Adrenal gland (tissue), 12 donors: ENCODE data around the gene APBB2. TPM values are rescaled to one million over a fixed set of nuclear protein-coding genes. Genes with fewer than 3 reads are reported as not detected.

Experiments used
- DNase-seq, 7 donors: peaks; one replicate each; pipeline ENCODE4 v3.0.0-alpha.2; 2019 to 2020
- H3K27ac ChIP-seq, 5 donors: fragments of 200-600 bp; sonication (generic) in 4 of 5; 1 replicate in 3 of 5; 2 replicates in 2 of 5; pipeline versions ENCODE4 v1.5.1 to v1.8.0; 2016 to 2020; ENCODE audit warnings: mild to moderate bottlenecking in 1 of 5
- H3K27me3 ChIP-seq: fragments of 200-600 bp; 2 replicates; pipeline ENCODE4 v1.8.0; 2021
- H3K36me3 ChIP-seq, 2 donors: fragments of 200-600 bp; replicated peaks in 1 of 2; 1 replicate in 1 of 2; 2 replicates in 1 of 2; pipeline versions ENCODE4 v1.5.1 to v1.8.0; 2018 to 2022
- H3K4me1 ChIP-seq, 2 donors: fragments of 200-600 bp; replicated peaks in 1 of 2; 1 replicate in 1 of 2; 2 replicates in 1 of 2; pipeline versions ENCODE4 v1.5.1 to v1.8.0; 2018 to 2021
- H3K4me3 ChIP-seq, 4 donors: fragments of 200-600 bp; sonication (generic) in 3 of 4; one replicate each; pipeline ENCODE4 v1.5.1; 2016 to 2018
- H3K9me3 ChIP-seq, 3 donors: fragments of 200-600 bp; sonication (generic) in 1 of 3; replicated peaks in 1 of 3; 1 replicate in 2 of 3; 2 replicates in 1 of 3; pipeline versions ENCODE4 v1.5.1 to v1.8.0; 2016 to 2021
- POLR2A ChIP-seq, 2 donors: fragments of 450-650 bp; IDR thresholded peaks; one replicate each; pipeline ENCODE4 v1.6.1; 2017; ENCODE audit warnings: antibody characterized with exemption in 2 of 2, mild to moderate bottlenecking in 2 of 2, moderate library complexity in 1 of 2
- WGBS, 4 donors: extraction: QIAGEN DNeasy Blood & Tissue Kit in 2 of 4; methylation state at CpG; one replicate each; pipeline versions ENCODE4 v1.1.5 to v1.1.7; 2013 to 2017; 5-methylcytosine and 5-hydroxymethylcytosine counted together
- intact Hi-C, 2 donors: fragments of 100-400 bp; cut with DNase I; formaldehyde crosslinking; loops; one replicate each; pipeline versions ENCODE4 v1.14.1 to v1.15.0; 2022 to 2023
- polyA plus RNA-seq, 3 donors: library from polyadenylated mRNA; stranded (reverse); fragments of 200-250 nt in 2 of 3; fragments of 350-450 nt in 1 of 3; fragmentation: Illumina TruSeq in 1 of 3; extraction: RNeasy Lipid Tissue Mini Kit (QIAGEN cat#74804) in 1 of 3; gene quantifications; one replicate each; pipeline ENCODE4 v1.2.3, GENCODE V29; 2013 to 2014
- total RNA-seq, 9 donors: library from RNA; depleted of rRNA in 4 of 9; stranded (reverse); fragments of >200 nt in 4 of 9; fragments of 120-200 nt in 1 of 9; fragmentation: NEBNext Ultra II Directional in 1 of 9; extraction: Animal tissue kit (Norgen Biotek cat#: 25700) in 1 of 9; gene quantifications; one replicate each; pipeline versions ENCODE4 v1.1.0 to v1.2.4, GENCODE V29; 2013 to 2023
- TF ChIP-seq, protein P1 (sequence below), 6 experiments: fragments of 450-650 bp in 4 of 6; fragments of 200-600 bp in 2 of 6; sonication (generic) in 1 of 6; IDR thresholded peaks; 1 replicate in 5 of 6; 2 replicates in 1 of 6; pipeline versions ENCODE4 v1.5.1 to v1.8.0; 2016 to 2021; ENCODE audit warnings: antibody characterized with exemption in 6 of 6, mild to moderate bottlenecking in 2 of 6, moderate library complexity in 1 of 6
- donor health status: healthy with polysubstance abuse.
- donor health status: Bipolar disorder and iron deficiency.
- donor health status: DM: yes; HTN: yes; CAD: no.
- donor health status: DM: no; HTN: no; CAD: no.
- donor health status: DM: no; HTN: no; CAD: no.
- donor health status: DM: yes; HTN: yes; CAD: no.

The APBB2 gene
- total and polyA plus RNA-seq, 12 donors, result 12.4 to 135 (median 39.7) TPM

DNA sequence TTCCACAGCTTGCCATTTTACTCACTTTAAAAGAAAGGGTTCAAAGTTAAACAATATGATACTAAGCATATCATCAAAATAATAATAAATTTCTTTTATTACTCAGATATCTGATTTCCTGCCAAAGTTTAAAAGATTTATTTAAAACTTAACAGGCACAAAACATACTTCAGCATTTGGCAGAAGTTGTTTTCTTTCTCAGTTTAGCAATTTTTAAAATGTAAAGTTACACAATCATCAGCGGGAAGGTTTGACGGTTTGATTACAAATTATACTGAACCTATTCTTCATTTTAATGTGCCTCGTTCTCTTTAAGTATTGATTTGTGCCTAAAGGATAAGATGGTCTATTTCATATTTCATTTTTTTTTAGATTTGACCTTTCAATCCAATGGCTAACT, 227.2 kb downstream of the APBB2 start:
- intact Hi-C loops, result no loop called here
- H3K36me3 ChIP-seq, result no peaks in the 10 kb centered on the region
- H3K9me3 ChIP-seq, result no peaks in the 10 kb centered on the region
- no peaks in the 10 kb centered on the region for H3K27me3 ChIP-seq
- no peak overlapping the region for H3K4me3 ChIP-seq
- no peak for DNase-seq
- H3K27ac ChIP-seq, result no peak overlapping the region
- H3K4me1 ChIP-seq, result no peaks in the 10 kb centered on the region
- WGBS, 4 donors, result 44 to 61% (median 55%) methylated on average over 3 of the region's 3 CpGs
- TF ChIP-seq POLR2A (IDR thresholded peaks at IDR 0.05), result no peak
- TF ChIP-seq, protein P1, sequence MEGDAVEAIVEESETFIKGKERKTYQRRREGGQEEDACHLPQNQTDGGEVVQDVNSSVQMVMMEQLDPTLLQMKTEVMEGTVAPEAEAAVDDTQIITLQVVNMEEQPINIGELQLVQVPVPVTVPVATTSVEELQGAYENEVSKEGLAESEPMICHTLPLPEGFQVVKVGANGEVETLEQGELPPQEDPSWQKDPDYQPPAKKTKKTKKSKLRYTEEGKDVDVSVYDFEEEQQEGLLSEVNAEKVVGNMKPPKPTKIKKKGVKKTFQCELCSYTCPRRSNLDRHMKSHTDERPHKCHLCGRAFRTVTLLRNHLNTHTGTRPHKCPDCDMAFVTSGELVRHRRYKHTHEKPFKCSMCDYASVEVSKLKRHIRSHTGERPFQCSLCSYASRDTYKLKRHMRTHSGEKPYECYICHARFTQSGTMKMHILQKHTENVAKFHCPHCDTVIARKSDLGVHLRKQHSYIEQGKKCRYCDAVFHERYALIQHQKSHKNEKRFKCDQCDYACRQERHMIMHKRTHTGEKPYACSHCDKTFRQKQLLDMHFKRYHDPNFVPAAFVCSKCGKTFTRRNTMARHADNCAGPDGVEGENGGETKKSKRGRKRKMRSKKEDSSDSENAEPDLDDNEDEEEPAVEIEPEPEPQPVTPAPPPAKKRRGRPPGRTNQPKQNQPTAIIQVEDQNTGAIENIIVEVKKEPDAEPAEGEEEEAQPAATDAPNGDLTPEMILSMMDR (IDR thresholded peaks at IDR 0.05), result no peak

GRCh38 chr4:40986375-40986774, 228.0 kb downstream of the APBB2 start:
- intact Hi-C loops, result no loop called here
- Histone ChIP-seq H3K9me3 (no peaks in the 10 kb centered on the region), H3K4me3 (no peak overlapping the region), H3K36me3 (no peaks in the 10 kb centered on the region), H3K4me1 (no peaks in the 10 kb centered on the region), H3K27ac (no peak overlapping the region), H3K27me3 (no peaks in the 10 kb centered on the region)
- 49 to 84% (median 72%) methylated on average over 3 of the region's 3 CpGs for WGBS, 4 donors
- TF ChIP-seq, protein P1 (IDR thresholded peaks at IDR 0.05), result no peak
- no peak for TF ChIP-seq POLR2A (IDR thresholded peaks at IDR 0.05)
- DNase-seq, result no peak

GRCh38 chr4:40984051-40984450, 230.3 kb downstream of the APBB2 start:
- no peaks in the 10 kb centered on the region for H3K27me3 ChIP-seq
- H3K9me3 ChIP-seq, result no peaks in the 10 kb centered on the region
- peak in 6 of 7 donors; percentile 21 to 60 (median 24) for DNase-seq
- intact Hi-C loops, result no loop called here
- WGBS, 4 donors, result 54 to 78% (median 72%) methylated on average over 4 of the region's 4 CpGs
- H3K27ac ChIP-seq, result no peak overlapping the region
- H3K4me3 ChIP-seq, result no peak overlapping the region
- no peaks in the 10 kb centered on the region for H3K36me3 ChIP-seq
- TF ChIP-seq, protein P1 (IDR thresholded peaks at IDR 0.05), result no peak
- no peak for TF ChIP-seq POLR2A (IDR thresholded peaks at IDR 0.05)
- H3K4me1 ChIP-seq, result no peaks in the 10 kb centered on the region

DNA sequence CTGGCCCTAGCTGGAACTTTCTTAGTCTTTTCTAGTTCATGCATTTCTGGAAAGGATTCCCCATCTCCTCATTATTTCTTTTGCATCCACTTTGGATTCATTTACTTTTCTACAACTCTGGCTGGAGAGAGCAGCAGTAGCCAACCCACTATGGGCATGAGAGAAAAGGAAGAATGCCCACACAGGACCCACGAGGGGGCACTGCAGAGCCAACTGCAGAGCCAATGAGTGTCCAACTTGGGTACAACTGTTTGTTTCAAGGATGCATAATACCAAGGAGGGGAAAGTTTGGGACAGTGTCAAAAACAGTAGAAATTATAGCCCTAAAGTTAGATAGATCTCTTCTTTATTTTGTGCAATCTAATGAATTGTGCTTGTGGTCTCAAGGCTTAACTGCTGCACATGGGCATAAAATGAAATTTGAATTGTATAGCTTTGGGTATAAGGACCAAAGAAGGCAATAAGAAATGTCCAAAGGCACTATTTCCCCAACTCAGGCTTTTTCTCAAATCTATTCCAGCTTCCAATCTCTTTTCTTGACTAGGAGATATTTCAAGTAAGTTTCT, 233.9 kb downstream of the APBB2 start:
- Histone ChIP-seq H3K27me3 (no peaks in the 10 kb centered on the region), H3K9me3 (no peaks in the 10 kb centered on the region), H3K4me3 (no peak overlapping the region), H3K36me3 (no peaks in the 10 kb centered on the region), H3K4me1 (no peaks in the 10 kb centered on the region), H3K27ac (no peak overlapping the region)
- intact Hi-C loops, result no loop called here
- WGBS, 4 donors, result 22 to 44% (median 34%) methylated on average over 1 of the region's 1 CpG
- no peak for TF ChIP-seq POLR2A (IDR thresholded peaks at IDR 0.05)
- TF ChIP-seq, protein P1 (IDR thresholded peaks at IDR 0.05), result peak in 2 of 6 experiments; percentile 18 to 36
- no peak for DNase-seq
